ACHN (cell line): ENCODE results near the gene MEIS1.

Source experiments
- DNase-seq: peaks from one replicate; pipeline ENCODE4 v3.0.0-alpha.2; 2015
- in situ Hi-C: cut with HindIII; loops from 2 replicates; pipeline ENCODE4 v1.10.0; 2017; ENCODE audit warnings: low sequenced_read_pairs, low pct_ligation_motif_present, low pct_unique_long_range_greater_than_20kb

Gene MEIS1

DNA sequence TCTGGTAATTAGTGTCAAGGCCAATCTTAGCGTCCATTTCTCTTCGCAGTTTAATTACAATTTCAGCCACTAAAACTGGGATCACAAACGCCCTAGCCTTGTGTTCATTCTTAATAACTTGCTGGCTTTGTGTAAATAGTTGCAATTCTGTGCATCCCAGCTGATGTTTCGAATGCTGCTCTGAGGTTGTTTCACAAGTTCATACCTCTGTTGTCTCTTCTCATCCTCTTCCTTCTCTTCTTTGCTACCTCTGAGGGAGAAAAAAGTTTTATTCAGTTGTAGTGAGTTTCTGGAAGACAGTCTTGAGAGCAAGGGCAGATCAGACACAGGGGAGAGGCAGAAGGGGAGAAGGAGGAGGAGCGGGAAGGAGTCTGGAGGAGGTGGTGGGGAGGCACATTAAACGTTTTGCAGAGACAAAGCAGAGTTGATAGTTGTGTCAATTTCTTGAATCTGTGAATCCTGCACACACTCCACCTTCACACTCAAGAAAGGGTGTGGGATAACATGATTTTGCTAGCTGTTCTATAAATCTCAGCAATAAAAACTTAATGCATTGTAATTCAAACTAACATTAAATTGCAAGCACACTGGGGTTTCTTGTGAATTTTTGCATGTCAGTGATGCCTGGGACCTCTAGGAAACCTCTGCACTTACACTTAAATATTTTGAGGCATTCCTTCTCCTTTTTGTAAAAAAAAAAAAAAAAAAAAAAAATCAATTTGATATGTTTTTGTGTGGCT lies 6.8 kb downstream of the MEIS1 start:
- no peak for DNase-seq
- in situ Hi-C loops, result no loop called here

- in situ Hi-C loops, result no loop called here
- DNase-seq, result no peak
Measured at GRCh38 chr2:66442516-66443185, 7.7 kb downstream of the MEIS1 start.

DNA sequence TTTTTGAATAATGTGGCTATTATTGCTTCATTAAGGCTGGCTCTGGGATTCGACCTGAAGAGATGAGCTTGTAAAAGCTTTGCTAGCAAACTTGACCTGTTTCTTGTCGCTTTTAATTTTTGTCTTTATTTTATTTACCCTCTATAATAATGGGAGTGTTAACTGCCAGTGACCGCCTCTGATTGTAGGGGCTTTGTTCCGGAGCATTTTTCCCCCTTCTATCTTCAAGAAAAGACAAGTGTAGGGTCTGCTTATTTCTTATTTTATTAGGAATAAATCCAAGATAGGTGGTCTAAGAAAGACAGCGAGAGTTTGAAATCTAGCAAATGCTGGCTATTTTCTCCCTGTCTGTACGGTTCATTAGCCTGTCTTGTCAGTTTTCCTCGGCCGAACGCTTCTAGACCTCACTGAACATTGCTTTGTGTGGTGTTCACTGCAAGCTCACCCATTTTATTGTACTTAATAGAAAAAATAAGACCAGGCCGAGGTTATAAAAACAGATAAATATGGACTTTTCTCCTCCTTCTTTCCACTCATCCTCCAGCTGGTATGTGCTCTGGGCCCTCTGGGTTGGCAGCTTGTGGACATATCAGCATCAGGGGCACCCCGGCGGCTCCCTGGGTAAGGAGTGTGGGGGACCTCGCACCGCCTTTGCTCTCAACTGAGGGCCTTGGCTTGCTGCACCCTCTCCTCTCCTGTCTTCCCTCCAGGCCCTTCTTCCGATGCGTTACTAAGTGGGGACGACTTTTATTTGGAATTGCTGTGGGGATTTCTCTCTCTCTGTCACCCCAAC lies 8.5 kb downstream of the MEIS1 start:
- in situ Hi-C loops, result no loop called here
- no peak for DNase-seq

DNA sequence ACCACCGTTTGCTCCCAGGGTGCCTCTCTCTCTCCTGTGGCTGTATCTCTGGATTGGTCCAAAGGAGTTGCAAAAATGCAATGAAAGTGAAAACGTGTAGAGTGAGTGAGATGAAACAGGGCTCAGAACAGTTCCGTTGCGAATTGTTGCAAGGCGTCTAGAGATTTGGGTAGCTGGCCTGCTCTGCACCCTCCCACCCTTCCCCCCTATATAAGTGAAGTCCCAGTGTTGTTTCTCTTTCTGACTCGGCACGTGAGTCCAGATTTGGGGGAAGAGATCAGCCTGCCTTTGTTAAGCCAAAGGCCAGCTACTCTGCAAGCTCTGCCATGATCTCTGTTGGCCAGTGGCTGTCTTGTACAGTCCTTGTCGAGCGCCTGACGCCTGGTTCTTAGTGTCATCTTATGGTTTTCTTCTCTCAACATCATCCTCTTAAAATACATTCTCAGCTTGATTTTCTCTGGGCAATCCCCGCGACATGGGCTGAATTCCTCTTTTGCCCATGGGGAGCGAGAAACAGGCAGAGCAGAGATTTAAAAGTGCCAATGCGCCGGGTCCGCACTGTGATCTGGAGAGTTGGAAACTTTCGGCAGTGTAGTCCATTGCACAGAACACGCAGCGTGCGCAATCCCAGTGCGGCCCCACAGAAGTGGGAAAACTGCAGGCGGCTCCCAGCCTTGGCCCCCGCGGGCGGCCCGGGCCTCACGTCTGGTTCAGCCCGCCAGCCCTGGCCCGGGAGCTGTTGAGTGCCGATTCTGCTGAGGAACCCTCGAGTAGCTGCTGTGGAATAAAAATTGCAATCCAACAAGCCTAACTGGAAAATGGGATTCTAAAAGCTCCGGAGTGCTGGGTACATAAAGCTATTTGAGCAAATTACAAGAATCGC lies 9.3 kb downstream of the MEIS1 start:
- in situ Hi-C loops, result no loop called here
- DNase-seq, result no peak

DNA sequence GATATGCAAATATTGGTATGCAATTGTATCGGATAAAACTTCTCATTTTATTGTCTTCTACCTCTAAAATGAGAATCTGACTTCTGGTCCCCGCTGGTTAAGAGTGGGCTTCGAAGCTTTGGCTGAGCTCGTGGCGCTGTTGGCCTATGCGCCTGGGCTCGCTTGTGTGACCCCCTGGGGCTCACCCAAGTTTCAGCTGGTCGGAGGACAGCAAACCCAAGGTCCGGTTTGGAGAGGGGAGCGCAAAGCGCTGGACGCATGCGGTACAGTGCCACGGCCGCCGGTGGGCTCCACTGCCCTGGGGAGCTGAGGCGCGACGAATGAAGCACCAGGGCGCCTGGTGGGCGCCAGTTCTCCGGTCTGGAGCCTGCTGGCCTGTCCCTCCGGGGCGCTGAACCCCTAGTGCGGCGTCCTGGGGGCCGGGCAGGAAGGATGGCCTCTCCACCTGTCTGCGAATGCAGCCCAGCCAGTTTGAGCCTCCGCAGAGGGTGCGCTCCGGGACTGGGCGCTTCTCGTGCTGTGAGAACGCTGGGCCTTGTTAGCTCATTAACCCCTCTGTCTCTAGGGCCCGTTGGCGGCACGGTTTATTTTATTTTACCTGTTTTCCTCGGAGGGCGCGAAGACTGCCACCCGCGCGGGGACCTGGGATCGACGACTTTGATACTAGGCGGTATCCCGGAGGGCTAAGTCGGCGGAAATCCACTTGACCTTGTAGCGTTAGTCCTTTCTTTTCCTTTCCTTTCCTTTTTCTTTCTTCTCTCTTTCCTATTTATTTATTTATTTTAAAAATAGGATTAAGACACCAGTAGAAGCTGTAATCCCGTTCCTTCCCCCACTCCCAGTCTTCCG lies 10.4 kb downstream of the MEIS1 start:
- DNase-seq, result peak; percentile 27

DNA sequence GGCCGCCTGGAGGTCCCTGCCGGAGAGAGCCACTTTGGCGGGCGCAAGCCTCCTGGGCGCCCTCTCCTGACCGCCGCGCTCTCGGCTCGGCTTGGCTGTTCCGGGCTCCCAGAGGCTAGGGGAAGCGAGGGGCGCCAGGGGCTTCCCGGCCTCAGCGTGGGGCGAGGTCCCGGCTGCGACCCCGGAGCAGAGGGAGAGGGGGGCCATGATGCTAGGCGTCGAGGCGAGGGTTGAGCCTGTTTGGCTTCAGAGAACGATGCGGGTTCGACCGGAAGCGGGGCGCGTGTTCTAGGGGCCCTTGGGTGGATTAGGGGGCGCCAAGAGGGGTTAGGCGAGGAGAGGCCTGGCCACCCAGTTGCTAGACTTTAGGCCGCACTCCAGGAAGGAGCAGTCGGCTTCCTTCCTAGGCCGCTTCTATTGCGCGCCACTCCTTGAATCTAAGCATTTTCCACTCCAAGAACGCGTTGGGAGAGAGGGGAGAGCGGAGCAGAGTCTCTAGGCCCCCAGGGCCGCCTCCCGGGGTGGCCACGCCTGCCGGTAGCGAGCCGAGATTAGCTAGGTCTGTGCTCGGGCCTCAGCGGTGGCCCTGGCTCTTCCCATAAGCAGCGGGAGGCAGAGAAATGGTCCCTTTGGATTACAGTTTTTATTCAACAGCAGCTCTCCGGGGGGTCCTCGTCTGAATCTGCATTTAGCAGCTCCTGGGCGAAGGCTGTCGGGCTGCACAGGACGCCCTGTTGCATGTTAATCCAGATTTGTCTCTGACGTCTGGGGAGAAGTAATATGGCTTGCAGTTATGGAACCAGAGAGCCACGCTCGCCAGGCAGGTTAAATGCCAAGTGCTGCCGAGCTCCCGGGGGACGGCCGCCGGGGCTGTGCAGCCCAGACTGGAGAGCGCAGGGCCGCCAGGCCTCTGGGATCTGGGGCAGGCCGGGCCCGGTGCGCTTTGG lies 11.3 kb downstream of the MEIS1 start:
- in situ Hi-C loops, result no loop called here
- peak; percentile 54 for DNase-seq

More for the DNA sequence above, 10.4 kb downstream of the MEIS1 start:
- in situ Hi-C loops, result no loop called here

- DNase-seq, result no peak
- in situ Hi-C loops, result no loop called here
Measured at GRCh38 chr2:66446941-66447340, 12.0 kb downstream of the MEIS1 start.

DNA sequence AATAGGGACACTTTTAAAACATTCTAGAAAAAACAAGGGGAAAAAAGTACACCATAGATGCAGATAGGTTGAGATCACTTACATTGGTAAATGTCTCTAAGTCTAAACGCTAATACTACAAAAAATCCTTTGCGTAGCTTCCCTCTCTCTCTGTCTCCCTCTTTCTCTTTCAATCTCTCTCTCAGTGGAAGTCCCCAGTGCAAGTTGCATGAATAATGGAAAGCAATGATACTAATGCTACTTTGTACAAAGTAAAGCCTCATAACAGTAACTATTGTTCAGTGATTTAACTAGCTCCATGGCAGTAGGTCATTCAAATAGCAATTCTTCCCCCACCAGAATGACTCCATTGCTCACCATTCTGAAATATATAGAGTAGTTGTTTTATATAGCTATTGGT lies 12.8 kb downstream of the MEIS1 start:
- in situ Hi-C loops, result no loop called here
- no peak for DNase-seq

GRCh38 chr2:66448136-66448991 lies 13.4 kb downstream of the MEIS1 start:
- no peak for DNase-seq
- in situ Hi-C loops, result no loop called here

DNA sequence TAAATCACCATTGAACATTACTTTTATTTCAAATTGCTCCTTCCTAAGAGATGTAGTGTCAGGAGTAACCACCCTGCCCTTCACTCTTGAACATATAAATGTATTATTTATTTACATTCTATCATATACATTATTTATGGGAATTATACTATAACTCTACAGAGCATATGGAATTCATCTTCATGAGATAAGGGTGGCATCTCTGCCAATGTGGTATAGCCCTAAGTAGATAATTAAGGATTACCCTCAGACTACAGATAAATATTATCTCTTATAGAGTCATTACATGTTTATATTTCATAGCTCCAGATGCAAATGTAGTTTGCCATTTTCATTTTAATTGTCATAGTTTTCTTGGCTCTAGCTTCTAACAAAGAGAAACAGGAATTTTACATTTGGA lies 17.3 kb downstream of the MEIS1 start:
- in situ Hi-C loops, result no loop called here
- no peak for DNase-seq

GRCh38 chr2:66452917-66453316 lies 18.0 kb downstream of the MEIS1 start:
- in situ Hi-C loops, result no loop called here
- DNase-seq, result no peak

GRCh38 chr2:66455490-66455889 lies 20.6 kb downstream of the MEIS1 start:
- in situ Hi-C loops, result no loop called here

GRCh38 chr2:66456183-66457041 lies 21.5 kb downstream of the MEIS1 start:
- DNase-seq, result no peak
- in situ Hi-C loops, result no loop called here

More at GRCh38 chr2:66455490-66455889, 20.6 kb downstream of the MEIS1 start:
- DNase-seq, result no peak

- in situ Hi-C loops, result no loop called here
- no peak for DNase-seq
Measured at GRCh38 chr2:66457545-66457944, 22.6 kb downstream of the MEIS1 start.

- no peak for DNase-seq
- in situ Hi-C loops, result no loop called here
Measured at GRCh38 chr2:66460031-66460430, 25.1 kb downstream of the MEIS1 start.
